Inferior parietal cortex (tissue), 1 donor: Measurements from ENCODE around the gene CELSR2.
"Not testable (repeated sequence)": the region's sequence is repeated elsewhere in the genome, so short reads cannot be mapped to it uniquely, and the experiment has no call there.

Source experiments
- DNase-seq: peaks from one replicate; pipeline ENCODE4 v3.0.0-alpha.2; 2016; ENCODE audit errors: extremely low spot score

The CELSR2 gene

DNA sequence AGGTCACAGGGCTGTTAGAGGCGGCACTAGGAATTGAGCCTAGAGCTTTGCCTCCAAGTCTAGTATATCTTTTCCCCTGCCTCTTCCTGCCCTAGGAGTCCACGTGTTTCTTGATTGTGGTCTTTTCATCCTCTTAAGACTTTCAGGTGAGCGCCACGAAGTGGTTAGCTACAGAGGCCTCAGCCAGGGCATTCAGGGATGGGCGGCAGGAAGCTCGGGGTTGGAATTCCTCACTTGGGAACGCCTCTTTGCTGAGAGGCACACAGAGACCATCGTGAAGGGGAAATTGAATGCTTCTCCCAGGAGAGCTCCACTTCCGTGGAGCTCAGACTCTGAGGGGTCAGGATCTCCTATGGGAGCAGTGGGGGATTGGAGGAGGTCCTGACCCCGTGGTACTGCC is 56.7 kb downstream of the CELSR2 start:
- DNase-seq: not testable (repeated sequence)

DNA sequence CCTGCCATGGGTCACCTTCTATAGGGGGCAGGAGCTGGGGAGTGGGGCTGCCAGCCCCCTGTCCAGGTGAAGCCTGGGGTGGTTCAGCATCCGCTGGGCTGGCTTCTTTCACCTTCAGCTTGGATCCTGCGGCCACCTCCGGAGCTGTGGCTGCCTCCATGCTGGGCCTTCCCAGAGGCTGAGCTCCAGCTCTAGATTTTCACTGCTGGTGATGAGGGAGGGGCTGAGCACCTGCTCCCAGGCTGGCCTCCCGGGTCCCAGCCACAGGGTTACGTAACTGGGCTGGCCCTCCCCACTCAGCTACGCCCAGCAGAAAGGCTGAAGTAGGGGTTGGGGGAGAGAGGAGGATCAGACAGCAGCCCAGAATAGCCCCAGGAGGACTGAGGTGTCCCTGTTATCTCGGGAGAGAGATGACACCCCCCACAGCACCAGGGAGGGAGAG is 57.5 kb downstream of the CELSR2 start, which contains the start of gene MYBPHL:
MYBPHL (minus strand) TSS at position 180 of the 442 bp plus-strand sequence; CDS start at position 160, 20 bp downstream.
- DNase-seq: no peak

DNA sequence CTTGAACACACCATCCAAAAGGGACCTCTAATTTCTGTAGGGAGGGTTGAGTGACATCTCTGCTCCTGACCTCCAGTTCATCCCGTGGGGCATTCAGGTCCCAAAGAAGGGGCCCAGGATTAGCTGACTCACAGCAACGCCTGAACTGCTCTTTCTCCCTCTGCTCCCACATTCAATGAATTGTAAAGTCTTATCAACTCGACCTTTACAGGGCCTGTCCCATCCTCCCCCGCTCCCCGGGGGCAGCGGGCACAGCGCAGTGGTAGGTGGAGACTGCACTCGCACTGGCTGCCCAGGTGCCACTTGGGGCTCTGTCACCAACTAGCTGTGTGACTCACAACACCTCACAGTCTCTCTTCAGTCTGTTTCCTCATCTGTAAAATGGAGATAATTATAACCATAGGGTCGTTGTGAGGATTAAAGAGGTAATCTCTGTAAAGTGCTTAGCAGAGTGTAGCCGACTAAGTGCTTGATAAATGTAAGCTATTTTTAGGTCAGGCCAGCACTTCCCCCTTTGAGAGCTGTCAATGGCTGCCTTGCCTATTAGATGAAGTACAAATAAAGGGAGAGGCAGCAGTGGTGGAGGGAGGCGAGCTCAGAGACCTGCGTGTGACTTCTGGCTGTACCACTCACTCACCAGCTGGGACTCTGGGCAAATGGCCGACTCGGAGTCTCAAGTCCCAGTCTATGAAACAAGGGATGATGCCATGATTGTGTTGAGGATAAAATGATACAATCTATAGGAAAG is 58.1 kb downstream of the CELSR2 start:
- DNase-seq: peak; percentile 66

DNA sequence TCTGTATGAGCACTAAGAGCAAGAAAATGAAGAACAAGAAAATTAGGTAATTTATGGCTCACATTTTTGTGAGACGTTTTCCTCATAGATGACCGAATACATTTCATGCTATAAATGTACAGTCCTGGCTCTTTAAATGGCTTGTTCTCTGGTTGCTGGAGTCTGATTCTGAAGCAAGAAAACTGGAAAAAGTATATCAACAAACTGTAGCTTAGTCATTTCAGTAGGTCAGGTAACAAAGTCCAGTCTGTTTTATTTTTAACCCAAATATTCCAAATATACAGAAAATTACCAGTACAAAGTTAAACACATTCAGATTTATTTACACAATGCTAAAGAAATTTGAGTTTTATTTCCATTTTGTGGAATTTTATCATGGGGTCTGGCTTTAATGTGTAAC is 60.0 kb downstream of the CELSR2 start:
- no peak for DNase-seq

DNA sequence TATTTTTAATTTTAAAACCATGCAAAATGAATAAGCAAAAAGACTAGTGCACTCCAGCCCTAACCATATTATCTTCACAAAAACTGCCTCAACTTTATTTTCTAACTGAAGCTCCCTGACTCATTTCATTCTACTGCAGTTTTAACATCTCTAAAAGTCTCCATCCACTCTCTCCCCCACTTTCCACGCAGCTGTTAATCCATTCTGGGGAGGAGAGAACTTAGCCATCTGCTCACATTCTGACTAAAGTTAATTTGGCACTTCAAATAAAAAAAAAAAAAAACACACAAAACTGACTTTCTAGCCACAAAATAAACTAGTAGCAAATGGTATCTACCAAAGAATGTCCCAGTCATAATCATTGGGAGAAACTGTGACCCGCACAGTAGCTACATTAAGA is 62.9 kb downstream of the CELSR2 start:
- DNase-seq: peak; percentile 68

DNA sequence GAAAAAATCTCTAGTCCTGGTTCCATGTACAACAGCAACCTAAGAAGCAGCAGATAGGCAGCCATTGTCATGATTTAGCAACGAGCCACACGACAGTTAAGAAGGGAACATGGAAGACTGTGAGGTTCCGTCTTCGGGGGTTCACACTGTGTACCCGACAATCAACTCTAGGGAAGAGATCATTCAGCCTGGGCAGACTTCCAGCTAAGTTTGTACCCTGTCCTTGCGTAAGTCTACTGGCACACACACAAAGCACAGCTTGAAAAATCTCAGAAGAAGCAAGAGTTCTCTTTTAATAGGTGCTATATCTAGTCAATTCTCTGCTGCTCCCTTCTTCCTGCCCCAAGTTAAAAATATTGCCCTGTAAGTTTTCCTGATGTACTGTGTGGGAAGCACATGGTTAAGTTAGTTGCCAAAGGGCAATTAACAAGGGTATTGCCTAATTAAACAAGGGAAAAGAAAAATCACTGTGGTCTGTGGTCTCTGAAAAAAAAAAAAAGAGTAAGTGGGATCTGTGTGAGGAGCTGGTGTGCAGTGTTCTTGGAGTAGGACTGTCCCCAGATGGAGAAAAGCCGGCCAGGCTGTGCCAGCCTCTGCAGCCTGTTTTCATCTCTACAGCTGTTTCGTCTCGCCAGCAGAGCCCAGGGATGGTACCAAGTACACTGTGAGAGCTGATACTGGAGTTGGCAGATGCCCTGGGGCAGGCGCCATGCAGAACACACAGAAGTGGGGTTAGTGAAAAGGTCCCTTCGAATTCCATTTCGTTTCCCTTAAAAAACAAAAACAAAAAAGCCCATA is 63.8 kb downstream of the CELSR2 start:
- DNase-seq: peak; percentile 82

DNA sequence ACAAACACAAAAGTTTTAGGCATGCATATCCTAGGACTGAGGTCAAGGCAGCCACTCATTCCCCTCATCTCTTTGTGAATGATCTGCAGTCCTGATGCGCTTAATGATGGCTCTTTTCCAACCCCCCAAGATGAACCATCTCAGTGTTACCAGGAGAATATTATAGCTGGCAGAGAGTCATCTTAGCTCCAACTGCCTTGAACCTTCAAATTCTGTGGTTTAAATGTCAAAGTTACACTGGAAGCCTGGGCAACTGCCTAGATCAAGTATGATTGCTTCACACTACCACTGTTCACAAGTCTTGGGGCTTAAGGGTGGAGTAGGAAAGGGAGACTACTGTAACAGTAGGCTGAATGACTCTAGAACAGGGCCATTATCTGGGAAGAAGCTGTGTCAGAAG is 65.5 kb downstream of the CELSR2 start:
- no peak for DNase-seq

DNA sequence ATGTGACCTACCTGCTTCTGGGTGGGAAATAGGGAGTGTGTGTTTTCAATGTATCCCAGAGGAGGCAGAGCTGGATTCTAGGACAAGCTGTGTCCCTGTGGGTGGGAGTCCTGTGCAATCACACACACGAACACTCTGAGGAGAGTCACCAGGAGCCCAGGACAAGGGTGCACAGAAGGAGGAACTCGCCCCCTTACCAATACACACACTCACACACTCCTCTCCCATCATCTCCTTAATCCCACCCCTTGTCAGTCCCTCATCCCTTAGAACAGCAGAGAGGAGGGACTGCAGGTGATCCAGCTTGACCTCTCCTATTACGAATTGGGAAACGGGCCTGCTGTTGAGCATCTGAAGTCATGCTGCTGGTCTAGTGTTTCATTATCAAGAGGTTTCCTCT is 65.9 kb downstream of the CELSR2 start:
- no peak for DNase-seq

DNA sequence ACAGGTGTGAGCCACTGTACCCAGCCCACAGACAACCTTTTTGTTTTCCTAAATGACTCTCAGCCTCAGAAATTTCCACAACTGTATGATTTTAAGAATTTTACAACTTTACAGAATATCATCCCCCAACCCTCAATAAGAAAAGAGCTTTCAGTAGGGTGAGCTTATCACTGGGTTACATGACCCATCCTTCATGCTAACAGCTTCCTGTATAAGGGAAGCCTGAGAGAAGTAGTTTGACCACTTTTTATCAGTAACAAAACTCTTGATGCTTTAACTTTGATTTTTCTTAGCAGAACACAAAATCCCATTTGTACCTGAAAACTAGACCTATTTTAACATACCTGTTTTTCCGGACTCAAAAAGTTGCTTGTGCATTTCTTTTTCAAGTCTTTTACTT is 67.2 kb downstream of the CELSR2 start:
- DNase-seq: no peak

DNA sequence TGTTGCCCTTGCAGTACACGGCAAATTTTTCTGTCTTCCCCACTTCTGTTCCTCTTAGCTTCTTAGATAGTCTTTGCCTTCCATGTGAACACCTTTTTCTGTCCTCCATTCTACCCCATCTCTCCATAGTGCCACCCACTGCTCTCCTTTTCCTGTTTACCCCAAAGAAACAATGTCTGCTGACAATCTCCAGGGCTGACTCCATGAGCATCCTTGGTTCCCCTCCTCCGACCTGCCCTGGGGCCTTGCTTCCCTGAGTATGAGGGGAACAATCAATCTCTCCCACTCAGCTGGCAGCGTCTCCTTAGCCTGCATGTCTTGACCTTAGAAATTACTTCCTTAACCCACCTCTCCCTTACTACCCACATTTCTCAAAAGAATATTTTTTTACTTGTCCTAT is 69.8 kb downstream of the CELSR2 start:
- no peak for DNase-seq

DNA sequence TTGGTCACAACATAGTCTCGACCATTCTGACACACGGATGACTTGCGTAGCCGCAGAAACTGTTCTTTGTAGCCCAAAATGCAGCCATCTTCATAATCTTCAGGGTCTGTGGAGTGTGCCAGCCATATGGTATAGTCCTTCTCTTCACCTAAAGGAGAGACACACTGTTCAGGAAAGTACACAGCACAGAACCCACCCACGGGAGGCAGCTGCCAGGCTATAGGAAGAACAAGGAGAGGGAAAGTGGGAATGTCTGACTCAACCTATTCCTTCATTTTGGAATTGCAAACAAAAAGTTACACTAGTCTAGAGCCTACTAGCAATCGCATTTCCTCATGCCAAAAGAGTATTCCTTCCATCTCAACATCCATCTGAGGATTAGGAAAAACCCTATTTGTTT is 73.6 kb downstream of the CELSR2 start:
- peak; percentile 51 for DNase-seq
